CD4-positive, alpha-beta memory T cell (primary cell): ENCODE measurements around the gene PIK3C2G. TPM values are rescaled to one million over a fixed set of nuclear protein-coding genes. Genes with fewer than 3 reads are reported as not detected.

Source experiments
- CTCF ChIA-PET: fragments of 350-600 bp; sonication (Branson Sonifier 250); formaldehyde crosslinking; loops from one replicate; lab custom pipeline; 2021; ENCODE audit warnings: inconsistent platforms; ENCODE audit not compliant: partially characterized antibody; lab: Charles Lee
- POLR2A ChIA-PET: fragments of 350-600 bp; sonication (Branson Sonifier 250); formaldehyde crosslinking; loops from one replicate; lab custom pipeline; 2021; ENCODE audit not compliant: partially characterized antibody; lab: Charles Lee
- DNase-seq, 5 donors: peaks; one replicate each; pipeline versions ENCODE4 v3.0.0 to v3.0.0-alpha.2; 2020 to 2022; ENCODE audit warnings: mixed read lengths in 1 of 5
- H3K27ac ChIP-seq: one replicate; pipeline ENCODE4 v1.7.0; 2013; ENCODE audit warnings: low read depth, low read length
- H3K27me3 ChIP-seq: 2 replicates; pipeline ENCODE4 v1.7.0; 2013; ENCODE audit warnings: mild to moderate bottlenecking, low read length, moderate library complexity; ENCODE audit not compliant: insufficient read depth
- H3K36me3 ChIP-seq: 2 replicates; pipeline ENCODE4 v1.7.0; 2013; ENCODE audit warnings: mild to moderate bottlenecking, low read length, moderate library complexity; ENCODE audit not compliant: insufficient read depth
- H3K4me1 ChIP-seq: 2 replicates; pipeline ENCODE4 v1.7.0; 2013; ENCODE audit warnings: mild to moderate bottlenecking, low read length, moderate library complexity; ENCODE audit not compliant: insufficient read depth
- H3K4me3 ChIP-seq, 2 donors: one replicate each; pipeline ENCODE4 v1.7.0; 2013; ENCODE audit warnings: low read length in 2 of 2, mild to moderate bottlenecking in 1 of 2
- H3K9me3 ChIP-seq, 2 donors: one replicate each; pipeline ENCODE4 v1.7.0; 2013; ENCODE audit warnings: low read length in 2 of 2, control low read depth in 1 of 2; ENCODE audit not compliant: control insufficient read depth in 1 of 2
- H3K27ac Mint-ChIP-seq, 7 donors: one replicate each; pipeline ENCODE4 v1.8.0; 2020 to 2021; ENCODE audit warnings: mixed read lengths in 7 of 7, mild to moderate bottlenecking in 6 of 7, inconsistent platforms in 3 of 7, moderate library complexity in 3 of 7
- H3K27me3 Mint-ChIP-seq, 2 donors: one replicate each; pipeline ENCODE4 v1.8.0; 2020 to 2021; ENCODE audit warnings: mixed read lengths in 2 of 2
- H3K36me3 Mint-ChIP-seq, 2 donors: one replicate each; pipeline ENCODE4 v1.8.0; 2020 to 2021; ENCODE audit warnings: mixed read lengths in 2 of 2, inconsistent platforms in 1 of 2, mild to moderate bottlenecking in 1 of 2
- H3K4me1 Mint-ChIP-seq, 4 donors: one replicate each; pipeline ENCODE4 v1.8.0; 2020 to 2021; ENCODE audit warnings: mixed read lengths in 4 of 4, mild to moderate bottlenecking in 1 of 4
- H3K4me3 Mint-ChIP-seq, 8 donors: one replicate each; pipeline ENCODE4 v1.8.0; 2020 to 2021; ENCODE audit warnings: mixed read lengths in 8 of 8, mild to moderate bottlenecking in 7 of 8, moderate library complexity in 6 of 8, inconsistent platforms in 3 of 8
- H3K9me3 Mint-ChIP-seq, 8 donors: one replicate each; pipeline ENCODE4 v1.8.0; 2020 to 2021; ENCODE audit warnings: mixed read lengths in 8 of 8, mild to moderate bottlenecking in 5 of 8, inconsistent platforms in 3 of 8, moderate library complexity in 1 of 8
- intact Hi-C: fragments of 100-400 bp; cut with micrococcal nuclease; formaldehyde crosslinking; loops from one replicate; pipeline ENCODE4 v1.15.1; 2023
- polyA plus RNA-seq, 2 donors: library from polyadenylated mRNA; unstranded; fragments of 300-500 nt; fragmentation: Illumina TruSeq; gene quantifications; one replicate each; pipeline ENCODE4 v1.2.3, GENCODE V29; 2021
- total RNA-seq, 2 experiments: library from RNA; stranded (reverse); gene quantifications; one replicate each; pipeline ENCODE4 v1.2.3, GENCODE V29; 2021

The PIK3C2G gene
- not detected for total RNA-seq
- polyA plus RNA-seq = not detected

GRCh38 chr12:18261273-18261672, at the start of gene PIK3C2G:
Gene PIK3C2G, plus strand, starts transcription at chr12:18261518. Its CDS starts 20,564 bp downstream, at chr12:18282082.
- ChIA-PET CTCF (interaction anchor here (1.4 kb wide), 1 partner anchor 12 kb away, joined by 3 read pairs; no protein-coding TSS in a partner anchor), POLR2A (no interaction called here)
- Mint-ChIP-seq H3K4me1 (no peaks in the 10 kb centered on the region), H3K27ac (peak within 1 kb of the TSS in 1 of 7 donors; percentile 1), H3K27me3 (no peaks in the 10 kb centered on the region), H3K4me3 (no peak within 1 kb of the TSS), H3K36me3 (no peaks in the 10 kb centered on the region), H3K9me3 (peaks cover 0 to 3% (median 0%) of the 10 kb centered on the region in 8 donors)
- Histone ChIP-seq H3K27me3 (no peaks in the 10 kb centered on the region), H3K4me3 (no peak within 1 kb of the TSS), H3K36me3 (no peaks in the 10 kb centered on the region), H3K27ac (no peak within 1 kb of the TSS), H3K9me3 (no peaks in the 10 kb centered on the region), H3K4me1 (no peaks in the 10 kb centered on the region)
- intact Hi-C loops = no loop called here
- DNase-seq = no peak

GRCh38 chr12:18217966-18218365, 43.4 kb upstream of the PIK3C2G start:
- POLR2A ChIA-PET = no interaction called here
- intact Hi-C loops = no loop called here
- CTCF ChIA-PET = no interaction called here

GRCh38 chr12:18221726-18222125, 39.6 kb upstream of the PIK3C2G start:
- no peaks in the 10 kb centered on the region for H3K9me3 ChIP-seq
- Mint-ChIP-seq H3K4me3 (peak overlapping the region in 1 of 8 donors; percentile 0), H3K27me3 (no peaks in the 10 kb centered on the region), H3K4me1 (no peaks in the 10 kb centered on the region), H3K9me3 (peaks cover 0 to 3% (median 0%) of the 10 kb centered on the region in 8 donors), H3K36me3 (no peaks in the 10 kb centered on the region), H3K27ac (no peak overlapping the region)
- CTCF ChIA-PET = no interaction called here
- H3K27me3 ChIP-seq = no peaks in the 10 kb centered on the region
- DNase-seq = no peak
- intact Hi-C loops = no loop called here
- no peaks in the 10 kb centered on the region for H3K4me1 ChIP-seq
- H3K4me3 ChIP-seq = no peak overlapping the region
- POLR2A ChIA-PET = no interaction called here
- no peaks in the 10 kb centered on the region for H3K36me3 ChIP-seq
- H3K27ac ChIP-seq = no peak overlapping the region

More at GRCh38 chr12:18217966-18218365, 43.4 kb upstream of the PIK3C2G start:
- H3K9me3 Mint-ChIP-seq = peaks cover 0 to 4% (median 0%) of the 10 kb centered on the region in 8 donors
- Histone ChIP-seq H3K36me3 (no peaks in the 10 kb centered on the region), H3K4me1 (no peaks in the 10 kb centered on the region), H3K4me3 (no peak overlapping the region), H3K27ac (no peak overlapping the region), H3K9me3 (no peaks in the 10 kb centered on the region), H3K27me3 (no peaks in the 10 kb centered on the region)
- no peak for DNase-seq
- no peak overlapping the region for H3K27ac Mint-ChIP-seq
- H3K4me3 Mint-ChIP-seq = no peak overlapping the region
- H3K36me3 Mint-ChIP-seq = no peaks in the 10 kb centered on the region
- H3K27me3 Mint-ChIP-seq = no peaks in the 10 kb centered on the region
- no peaks in the 10 kb centered on the region for H3K4me1 Mint-ChIP-seq

- ChIA-PET CTCF (no interaction called here), POLR2A (no interaction called here)
- no peaks in the 10 kb centered on the region for H3K27me3 Mint-ChIP-seq
- H3K4me3 Mint-ChIP-seq = no peak overlapping the region
- intact Hi-C loops = no loop called here
- H3K9me3 Mint-ChIP-seq = peaks cover 0 to 3% (median 0%) of the 10 kb centered on the region in 8 donors
- no peaks in the 10 kb centered on the region for H3K9me3 ChIP-seq
- no peaks in the 10 kb centered on the region for H3K36me3 Mint-ChIP-seq
- no peaks in the 10 kb centered on the region for H3K27me3 ChIP-seq
- no peak for DNase-seq
- H3K36me3 ChIP-seq = no peaks in the 10 kb centered on the region
- H3K27ac ChIP-seq = no peak overlapping the region
- H3K4me1 ChIP-seq = no peaks in the 10 kb centered on the region
- H3K27ac Mint-ChIP-seq = no peak overlapping the region
- no peak overlapping the region for H3K4me3 ChIP-seq
- no peaks in the 10 kb centered on the region for H3K4me1 Mint-ChIP-seq
Observed at GRCh38 chr12:18222699-18223098, 38.6 kb upstream of the PIK3C2G start.

- H3K9me3 Mint-ChIP-seq = peaks cover 0 to 3% (median 0%) of the 10 kb centered on the region in 8 donors
- DNase-seq = no peak
- intact Hi-C loops = no loop called here
- H3K27me3 Mint-ChIP-seq = no peaks in the 10 kb centered on the region
- H3K27ac Mint-ChIP-seq = no peak overlapping the region
- H3K4me3 ChIP-seq = no peak overlapping the region
- H3K27me3 ChIP-seq = no peaks in the 10 kb centered on the region
- no peaks in the 10 kb centered on the region for H3K4me1 ChIP-seq
- no peak overlapping the region for H3K4me3 Mint-ChIP-seq
- H3K36me3 ChIP-seq = no peaks in the 10 kb centered on the region
- H3K4me1 Mint-ChIP-seq = no peaks in the 10 kb centered on the region
- no peak overlapping the region for H3K27ac ChIP-seq
- no peaks in the 10 kb centered on the region for H3K9me3 ChIP-seq
- no peaks in the 10 kb centered on the region for H3K36me3 Mint-ChIP-seq
- CTCF ChIA-PET = no interaction called here
- POLR2A ChIA-PET = no interaction called here
Observed at GRCh38 chr12:18224745-18225144, 36.6 kb upstream of the PIK3C2G start.

GRCh38 chr12:18239526-18239925, 21.8 kb upstream of the PIK3C2G start:
- H3K9me3 Mint-ChIP-seq = peaks cover 2 to 15% (median 6%) of the 10 kb centered on the region in 8 donors
- Histone ChIP-seq H3K27ac (no peak overlapping the region), H3K4me1 (no peaks in the 10 kb centered on the region), H3K9me3 (no peaks in the 10 kb centered on the region), H3K4me3 (no peak overlapping the region), H3K36me3 (no peaks in the 10 kb centered on the region), H3K27me3 (no peaks in the 10 kb centered on the region)
- POLR2A ChIA-PET = no interaction called here
- no peaks in the 10 kb centered on the region for H3K4me1 Mint-ChIP-seq
- no peak for DNase-seq
- H3K27me3 Mint-ChIP-seq = no peaks in the 10 kb centered on the region
- no peak overlapping the region for H3K4me3 Mint-ChIP-seq
- H3K27ac Mint-ChIP-seq = no peak overlapping the region
- CTCF ChIA-PET = no interaction called here
- no peaks in the 10 kb centered on the region for H3K36me3 Mint-ChIP-seq
- intact Hi-C loops = no loop called here

- no peak overlapping the region for H3K4me3 ChIP-seq
- no peaks in the 10 kb centered on the region for H3K27me3 Mint-ChIP-seq
- no peak overlapping the region for H3K4me3 Mint-ChIP-seq
- no peak overlapping the region for H3K27ac Mint-ChIP-seq
- ChIA-PET CTCF (no interaction called here), POLR2A (no interaction called here)
- H3K27ac ChIP-seq = no peak overlapping the region
- H3K27me3 ChIP-seq = no peaks in the 10 kb centered on the region
- no peaks in the 10 kb centered on the region for H3K36me3 ChIP-seq
- no peaks in the 10 kb centered on the region for H3K4me1 Mint-ChIP-seq
- peaks cover 0 to 4% (median 2%) of the 10 kb centered on the region in 8 donors for H3K9me3 Mint-ChIP-seq
- H3K36me3 Mint-ChIP-seq = no peaks in the 10 kb centered on the region
- intact Hi-C loops = no loop called here
- DNase-seq = no peak
- H3K4me1 ChIP-seq = no peaks in the 10 kb centered on the region
- no peaks in the 10 kb centered on the region for H3K9me3 ChIP-seq
Observed at GRCh38 chr12:18242380-18243089, 18.8 kb upstream of the PIK3C2G start.
